Trophoblast cell (in vitro differentiated cells and primary cell): ENCODE results near the gene JUP.

Experiments used
- DNase-seq, 2 donors: peaks; one replicate each; pipeline ENCODE4 v3.0.0-alpha.2; 2016
- H2AFZ ChIP-seq: 2 replicates; pipeline ENCODE4 v1.6.1; 2013; ENCODE audit warnings: low read length, moderate library complexity, mild to moderate bottlenecking; ENCODE audit not compliant: insufficient read depth, poor library complexity
- H2AK5ac ChIP-seq: 2 replicates; pipeline ENCODE4 v1.6.1; 2013; ENCODE audit warnings: mild to moderate bottlenecking, low read length
- H2BK120ac ChIP-seq: 2 replicates; pipeline ENCODE4 v1.6.1; 2013; ENCODE audit warnings: low read length, mild to moderate bottlenecking, moderate library complexity; ENCODE audit not compliant: insufficient read depth, poor library complexity
- H2BK12ac ChIP-seq: 2 replicates; pipeline ENCODE4 v1.6.1; 2013; ENCODE audit warnings: mild to moderate bottlenecking, low read length, moderate library complexity
- H2BK5ac ChIP-seq: 2 replicates; pipeline ENCODE4 v1.6.1; 2013; ENCODE audit warnings: low read length, low read depth, moderate library complexity, mild to moderate bottlenecking; ENCODE audit not compliant: poor library complexity
- H3K14ac ChIP-seq: 2 replicates; pipeline ENCODE4 v1.6.1; 2013; ENCODE audit warnings: mild to moderate bottlenecking, low read length
- H3K18ac ChIP-seq: 2 replicates; pipeline ENCODE4 v1.6.1; 2013; ENCODE audit warnings: mild to moderate bottlenecking, low read length
- H3K23ac ChIP-seq: 2 replicates; pipeline ENCODE4 v1.6.1; 2013; ENCODE audit warnings: low read length
- H3K27ac ChIP-seq: 2 replicates; pipeline ENCODE4 v1.5.1; 2013; ENCODE audit warnings: low read depth, mild to moderate bottlenecking, inconsistent platforms, low read length, moderate library complexity
- H3K27me3 ChIP-seq: 2 replicates; pipeline ENCODE4 v1.6.1; 2013; ENCODE audit warnings: inconsistent platforms, mild to moderate bottlenecking, low read length, moderate library complexity; ENCODE audit not compliant: insufficient read depth
- H3K36me3 ChIP-seq, 2 experiments: 1 replicate in 1 of 2; 2 replicates in 1 of 2; pipeline ENCODE4 v1.6.1; 2013; ENCODE audit warnings: low read length in 2 of 2, mild to moderate bottlenecking in 2 of 2, moderate library complexity in 1 of 2; ENCODE audit not compliant: insufficient read depth in 2 of 2, control insufficient read depth in 1 of 2
- H3K4ac ChIP-seq: 2 replicates; pipeline ENCODE4 v1.6.1; 2013; ENCODE audit warnings: low read depth, mild to moderate bottlenecking, low read length, moderate library complexity
- H3K4me1 ChIP-seq, 2 experiments: 1 replicate in 1 of 2; 2 replicates in 1 of 2; pipeline ENCODE4 v1.6.1; 2013; ENCODE audit warnings: low read length in 2 of 2, mild to moderate bottlenecking in 2 of 2, moderate library complexity in 1 of 2; ENCODE audit not compliant: insufficient read depth in 2 of 2, control insufficient read depth in 1 of 2
- H3K4me2 ChIP-seq: 2 replicates; pipeline ENCODE4 v1.6.1; 2013; ENCODE audit warnings: inconsistent platforms, mild to moderate bottlenecking, low read length, moderate library complexity
- H3K4me3 ChIP-seq: 2 replicates; pipeline ENCODE4 v1.5.1; 2013; ENCODE audit warnings: mild to moderate bottlenecking, low read depth, low read length, inconsistent platforms
- H3K79me1 ChIP-seq: one replicate; pipeline ENCODE4 v1.6.1; 2013; ENCODE audit warnings: low read length
- H3K79me2 ChIP-seq: 2 replicates; pipeline ENCODE4 v1.6.1; 2013; ENCODE audit warnings: low read length, mild to moderate bottlenecking; ENCODE audit not compliant: control insufficient read depth, insufficient read depth, poor library complexity
- H3K9ac ChIP-seq: 2 replicates; pipeline ENCODE4 v1.6.1; 2013; ENCODE audit warnings: mild to moderate bottlenecking, low read length
- H3K9me3 ChIP-seq: 2 replicates; pipeline ENCODE4 v1.6.1; 2013; ENCODE audit warnings: low read depth, mild to moderate bottlenecking, control low read depth, inconsistent platforms, low read length; ENCODE audit not compliant: insufficient read depth
- H4K12ac ChIP-seq: 2 replicates; pipeline ENCODE4 v1.6.1; 2013; ENCODE audit warnings: low read depth, mild to moderate bottlenecking, low read length, moderate library complexity
- H4K8ac ChIP-seq: 2 replicates; pipeline ENCODE4 v1.6.1; 2013; ENCODE audit warnings: low read depth, mild to moderate bottlenecking, low read length, moderate library complexity
- H4K91ac ChIP-seq: one replicate; pipeline ENCODE4 v1.6.1; 2013; ENCODE audit warnings: low read depth, mild to moderate bottlenecking, low read length, moderate library complexity
- WGBS: extraction: QIAGEN DNeasy Blood & Tissue Kit; methylation state at CpG from one replicate; pipeline ENCODE4 v1.1.7; 2013; ENCODE audit warnings: missing lambda C conversion rate; ENCODE audit not compliant: insufficient read length, insufficient coverage; ENCODE audit errors: extremely low coverage; 5-methylcytosine and 5-hydroxymethylcytosine counted together

JUP gene

DNA sequence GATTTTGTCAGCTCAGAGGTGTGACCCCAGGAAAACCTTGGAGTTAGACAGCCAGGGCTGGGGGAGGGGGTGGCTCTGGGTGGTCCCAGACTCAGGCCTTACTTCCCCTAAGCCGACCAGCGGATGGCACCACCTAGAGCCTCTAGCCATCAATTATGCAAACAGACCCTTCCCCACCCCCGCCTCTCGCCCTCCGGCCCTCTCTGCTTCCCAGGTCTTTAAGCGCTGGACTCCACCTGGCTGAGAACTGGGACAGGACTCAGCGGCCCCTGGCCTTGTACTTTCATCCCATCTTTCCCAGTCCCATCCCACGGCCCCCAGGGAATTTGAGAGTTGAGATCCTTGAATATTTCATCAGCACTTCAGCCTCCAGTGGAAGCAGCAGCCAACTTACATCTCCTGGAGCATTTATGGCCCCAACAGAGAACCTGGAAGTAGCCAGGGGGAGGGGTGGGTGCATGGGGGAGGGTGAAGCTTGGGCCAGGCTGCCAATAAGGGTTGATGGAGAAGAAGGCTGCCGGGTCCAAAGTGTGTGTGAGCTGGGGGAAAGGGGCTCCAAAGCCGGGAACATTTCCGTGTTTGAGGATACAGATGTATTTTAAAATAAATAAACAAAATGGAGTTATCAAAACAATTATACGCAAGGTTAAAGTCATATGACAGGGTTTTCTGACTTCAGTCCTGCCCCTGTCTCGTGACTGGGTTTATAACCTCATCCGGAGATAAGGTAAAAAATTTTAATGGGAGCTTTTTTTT lies 7.5 kb upstream of the JUP start:
- no CpG with 5 or more reads among the region's 14 CpGs for WGBS
- H2AFZ ChIP-seq = peak overlapping the region; percentile 53

DNA sequence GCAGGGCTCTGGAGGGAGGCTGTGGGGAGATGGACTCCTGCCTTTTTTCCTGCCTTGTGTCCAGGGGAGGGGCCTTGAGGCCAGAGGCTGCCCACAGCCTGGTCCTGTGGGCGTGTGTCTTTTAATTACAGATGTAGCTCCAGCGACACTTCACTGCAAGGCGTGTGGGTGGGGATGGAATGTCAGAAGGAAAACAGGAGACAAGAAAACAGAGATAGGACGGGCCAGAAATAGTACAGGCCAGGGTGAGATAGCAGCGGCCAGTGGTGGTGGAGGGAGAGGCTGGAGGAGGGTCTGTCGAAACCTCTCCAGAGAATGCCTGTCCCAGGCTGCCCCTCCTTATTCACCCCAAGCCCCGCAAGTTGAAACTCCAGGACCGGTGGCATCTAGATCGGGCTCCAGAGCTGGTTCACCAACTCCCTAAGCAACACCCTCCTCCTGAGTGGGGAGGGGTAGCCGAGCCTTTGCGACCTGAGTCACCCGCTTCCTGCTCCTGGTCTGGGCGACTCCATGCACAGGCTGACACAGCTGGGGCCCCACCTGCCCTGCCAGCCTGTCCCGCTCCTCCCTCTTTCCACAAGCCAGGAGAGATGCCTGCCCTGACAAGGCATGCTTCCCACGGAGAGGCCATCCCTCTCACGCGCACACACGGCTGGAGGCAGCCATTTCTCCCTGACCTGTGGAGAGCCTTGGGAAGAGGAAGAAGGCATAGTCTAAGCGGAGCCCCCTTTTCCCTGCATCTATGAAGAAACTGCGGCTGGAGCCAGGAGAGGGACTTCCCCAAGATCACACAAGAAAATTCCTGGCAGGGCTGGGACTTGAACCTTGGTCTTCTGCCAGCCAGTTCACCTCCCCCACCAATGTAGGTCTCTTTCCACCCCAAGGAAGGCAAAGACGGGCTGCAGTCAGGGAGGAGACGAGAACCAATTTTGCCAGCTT lies 6.6 kb upstream of the JUP start:
- Histone ChIP-seq H3K9ac (peak overlapping the region; percentile 24), H3K18ac (peak overlapping the region; percentile 96), H3K9me3 (peaks cover 1% of the 10 kb centered on the region), H3K23ac (no peak overlapping the region), H3K4me2 (peak overlapping the region; percentile 42), H2BK12ac (peak overlapping the region; percentile 97), H4K91ac (peak overlapping the region; percentile 96), H3K4me1 (peaks cover 28 to 32% of the 10 kb centered on the region in 2 experiments), H3K79me2 (peaks cover 6% of the 10 kb centered on the region), H3K4me3 (no peak overlapping the region), H3K27me3 (no peaks in the 10 kb centered on the region), H2BK5ac (peak overlapping the region; percentile 94), H2BK120ac (peak overlapping the region; percentile 96), H3K79me1 (peaks cover 26% of the 10 kb centered on the region), H2AK5ac (peak overlapping the region; percentile 78), H4K12ac (peak overlapping the region; percentile 57), H2AFZ (peak overlapping the region; percentile 53), H3K4ac (peak overlapping the region; percentile 80), H3K36me3 (no peaks in the 10 kb centered on the region), H4K8ac (peak overlapping the region; percentile 81), H3K14ac (peak overlapping the region; percentile 95), H3K27ac (peak overlapping the region; percentile 86)
- DNase-seq = peak; percentile 95
- WGBS = no CpG with 5 or more reads among the region's 22 CpGs

More for the DNA sequence above, 7.5 kb upstream of the JUP start:
- DNase-seq = no peak
- peak overlapping the region; percentile 97 for H2BK12ac ChIP-seq
- peaks cover 26% of the 10 kb centered on the region for H3K79me1 ChIP-seq
- peaks cover 6% of the 10 kb centered on the region for H3K79me2 ChIP-seq
- no peak overlapping the region for H3K4me3 ChIP-seq
- peak overlapping the region; percentile 86 for H3K27ac ChIP-seq
- H4K12ac ChIP-seq = peak overlapping the region; percentile 57
- peak overlapping the region; percentile 96 for H3K18ac ChIP-seq
- H3K4ac ChIP-seq = peak overlapping the region; percentile 80
- peak overlapping the region; percentile 42 for H3K4me2 ChIP-seq
- H3K9ac ChIP-seq = peak overlapping the region; percentile 24
- H3K36me3 ChIP-seq = no peaks in the 10 kb centered on the region
- no peak overlapping the region for H3K23ac ChIP-seq
- H3K27me3 ChIP-seq = no peaks in the 10 kb centered on the region
- H3K14ac ChIP-seq = peak overlapping the region; percentile 95
- peak overlapping the region; percentile 96 for H4K91ac ChIP-seq
- peak overlapping the region; percentile 81 for H4K8ac ChIP-seq
- H3K4me1 ChIP-seq = peaks cover 29 to 33% of the 10 kb centered on the region in 2 experiments
- peaks cover 1% of the 10 kb centered on the region for H3K9me3 ChIP-seq
- peak overlapping the region; percentile 94 for H2BK5ac ChIP-seq
- peak overlapping the region; percentile 78 for H2AK5ac ChIP-seq
- H2BK120ac ChIP-seq = peak overlapping the region; percentile 96

DNA sequence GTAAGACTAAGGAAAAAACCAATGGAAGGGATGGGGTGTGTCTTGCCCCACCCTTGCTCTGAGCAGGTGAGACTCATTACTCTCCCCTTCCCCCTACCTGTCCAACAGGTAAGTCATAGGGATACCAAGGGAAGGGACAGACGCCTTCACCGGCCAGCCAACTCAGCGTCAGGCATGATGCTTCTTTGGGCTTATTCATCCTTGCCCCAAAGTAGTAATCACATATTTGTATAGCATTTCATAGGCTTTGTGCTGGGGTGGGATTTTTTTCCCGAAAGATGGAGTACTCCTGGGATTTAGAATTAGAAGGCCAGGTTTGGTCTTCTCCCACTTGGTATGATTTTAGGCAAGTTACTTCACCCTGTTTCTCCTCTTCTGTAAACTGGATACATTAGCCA lies 509 bp upstream of the JUP start:
- H2BK12ac ChIP-seq = no peak overlapping the region
- H2AFZ ChIP-seq = no peak overlapping the region
- WGBS = no CpG with 5 or more reads among the region's 4 CpGs
- H3K4ac ChIP-seq = no peak overlapping the region
- H3K9ac ChIP-seq = no peak overlapping the region
- no peak overlapping the region for H4K12ac ChIP-seq
- no peak overlapping the region for H3K14ac ChIP-seq
- peaks cover 26% of the 10 kb centered on the region for H3K79me1 ChIP-seq
- no peak overlapping the region for H4K8ac ChIP-seq
- DNase-seq = no peak
- H3K9me3 ChIP-seq = peaks cover 1% of the 10 kb centered on the region
- H3K4me2 ChIP-seq = peak overlapping the region; percentile 37
- no peak overlapping the region for H2BK5ac ChIP-seq
- no peaks in the 10 kb centered on the region for H3K27me3 ChIP-seq
- H3K36me3 ChIP-seq = peaks cover 5 to 9% of the 10 kb centered on the region in 2 experiments
- H4K91ac ChIP-seq = no peak overlapping the region
- H3K4me3 ChIP-seq = no peak overlapping the region
- H3K79me2 ChIP-seq = peaks cover 38% of the 10 kb centered on the region
- H3K23ac ChIP-seq = no peak overlapping the region
- H3K27ac ChIP-seq = no peak overlapping the region
- no peak overlapping the region for H2AK5ac ChIP-seq
- no peak overlapping the region for H3K18ac ChIP-seq
- H2BK120ac ChIP-seq = no peak overlapping the region
- H3K4me1 ChIP-seq = peaks cover 18 to 23% of the 10 kb centered on the region in 2 experiments

DNA sequence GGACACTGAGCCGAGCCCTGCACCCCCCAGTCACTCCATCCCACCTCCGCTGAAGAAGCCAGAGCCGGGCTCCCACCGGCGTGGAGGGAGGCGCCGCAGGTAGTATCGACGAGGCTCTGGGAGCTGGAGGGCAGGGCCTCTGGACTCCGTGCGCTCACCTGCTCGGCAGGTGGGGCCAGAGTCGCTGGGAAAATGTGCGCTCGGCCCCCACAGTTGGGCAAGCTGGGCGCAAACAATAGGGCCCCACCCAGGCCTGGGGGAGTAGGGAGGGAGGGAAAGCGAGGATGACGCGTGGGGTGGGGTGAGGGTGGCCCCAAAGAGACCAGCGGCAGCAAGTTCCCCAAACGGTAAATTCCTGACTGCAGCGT lies 668 bp downstream of the JUP start:
- H2BK12ac ChIP-seq = no peak overlapping the region
- peak overlapping the region; percentile 98 for H4K91ac ChIP-seq
- peak overlapping the region; percentile 99 for H3K4ac ChIP-seq
- H4K8ac ChIP-seq = peak overlapping the region; percentile 95
- peak overlapping the region; percentile 98 for H3K18ac ChIP-seq
- H3K27me3 ChIP-seq = no peaks in the 10 kb centered on the region
- H3K9ac ChIP-seq = peak overlapping the region; percentile 86
- H2AFZ ChIP-seq = peak overlapping the region; percentile 48
- no peak overlapping the region for H3K23ac ChIP-seq
- H3K4me3 ChIP-seq = peak overlapping the region; percentile 94
- peak overlapping the region; percentile 83 for H2BK5ac ChIP-seq
- H3K36me3 ChIP-seq = peaks cover 5 to 15% of the 10 kb centered on the region in 2 experiments
- H3K14ac ChIP-seq = peak overlapping the region; percentile 97
- peaks cover 46% of the 10 kb centered on the region for H3K79me2 ChIP-seq
- H3K79me1 ChIP-seq = peaks cover 26% of the 10 kb centered on the region
- H3K4me1 ChIP-seq = peaks cover 21 to 25% of the 10 kb centered on the region in 2 experiments
- H4K12ac ChIP-seq = peak overlapping the region; percentile 78
- H3K9me3 ChIP-seq = no peaks in the 10 kb centered on the region
- peak overlapping the region; percentile 93 for H2BK120ac ChIP-seq
- peak overlapping the region; percentile 83 for H3K4me2 ChIP-seq
- H3K27ac ChIP-seq = peak overlapping the region; percentile 93
- no CpG with 5 or more reads among the region's 22 CpGs for WGBS
- peak in 1 of 2 donors; percentile 46 for DNase-seq
- peak overlapping the region; percentile 99 for H2AK5ac ChIP-seq
